Stimulated activated CD4-positive, alpha-beta T cell treated with anti-CD3 and anti-CD28 coated beads, Interleukin-2, amount 100 ng/mL, for 4 hours (primary cell): ENCODE measurements around the gene TTYH3.

Experiments used
- DNase-seq: peaks from one replicate; pipeline ENCODE4 v3.0.0-alpha.2; 2020; ENCODE audit warnings: low read depth

TTYH3 gene

GRCh38 chr7:2635148-2635668 is 3.4 kb downstream of the TTYH3 start:
- no peak for DNase-seq

GRCh38 chr7:2635810-2636701 is 4.3 kb downstream of the TTYH3 start:
- no peak for DNase-seq

DNA sequence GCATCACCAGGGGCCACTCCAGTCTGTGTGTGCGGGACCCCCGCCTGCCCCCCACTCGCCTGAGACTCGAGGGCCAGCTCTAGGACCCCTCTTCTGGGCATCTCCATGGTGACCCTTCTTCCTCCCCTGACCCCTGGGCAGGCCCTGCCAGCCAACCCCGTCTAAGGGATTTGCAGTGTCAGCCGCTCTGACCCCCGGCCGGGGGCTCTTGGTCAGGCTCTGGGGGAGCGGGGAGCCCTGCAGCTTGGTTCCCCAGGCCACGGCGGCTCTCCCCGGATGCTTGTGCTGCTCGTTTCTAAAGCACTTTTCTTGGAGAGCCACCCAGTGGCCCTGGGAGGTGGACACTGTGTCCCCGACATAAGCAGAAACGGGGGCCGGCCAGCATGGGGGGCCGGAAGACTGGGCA is 5.3 kb downstream of the TTYH3 start:
- no peak for DNase-seq

GRCh38 chr7:2637505-2638223 is 5.9 kb downstream of the TTYH3 start:
- no peak for DNase-seq

DNA sequence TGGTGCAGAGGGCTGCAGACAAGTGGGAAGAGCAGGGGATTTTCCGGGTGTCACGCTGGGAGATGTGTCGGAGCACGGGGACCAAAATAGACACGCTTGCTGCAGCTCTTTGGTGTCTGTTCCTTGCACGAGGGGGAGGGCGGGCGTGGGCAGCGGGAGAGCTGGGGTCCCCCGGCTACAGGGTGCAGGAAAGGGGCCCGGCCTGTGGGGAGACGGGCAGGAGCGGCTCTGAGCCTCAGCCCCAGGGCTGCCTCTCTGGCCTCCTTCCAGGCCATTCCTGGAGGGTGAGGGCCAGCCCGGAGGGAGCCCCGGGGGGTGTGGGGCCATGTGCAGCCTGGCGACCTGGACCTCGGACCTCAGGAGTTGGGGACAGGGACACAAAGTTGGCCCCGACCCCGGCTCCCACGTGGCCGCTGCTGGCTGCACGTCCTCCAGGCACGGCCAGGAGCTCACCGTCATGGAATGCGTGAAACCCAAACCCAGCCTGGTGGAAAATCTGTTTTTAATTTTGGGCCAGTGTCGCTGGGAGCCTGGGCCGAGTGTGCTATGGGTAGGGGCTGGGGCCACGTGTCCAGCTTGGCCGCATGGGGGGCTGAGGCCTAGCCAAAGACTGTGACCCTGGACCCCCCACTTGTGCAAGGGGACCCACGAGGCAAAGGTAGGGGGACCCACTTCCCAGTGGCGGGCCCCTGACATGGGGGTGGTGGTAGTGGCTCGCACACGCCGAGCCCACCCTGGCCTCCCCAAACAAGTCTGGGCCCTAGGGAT is 6.6 kb downstream of the TTYH3 start:
- no peak for DNase-seq

DNA sequence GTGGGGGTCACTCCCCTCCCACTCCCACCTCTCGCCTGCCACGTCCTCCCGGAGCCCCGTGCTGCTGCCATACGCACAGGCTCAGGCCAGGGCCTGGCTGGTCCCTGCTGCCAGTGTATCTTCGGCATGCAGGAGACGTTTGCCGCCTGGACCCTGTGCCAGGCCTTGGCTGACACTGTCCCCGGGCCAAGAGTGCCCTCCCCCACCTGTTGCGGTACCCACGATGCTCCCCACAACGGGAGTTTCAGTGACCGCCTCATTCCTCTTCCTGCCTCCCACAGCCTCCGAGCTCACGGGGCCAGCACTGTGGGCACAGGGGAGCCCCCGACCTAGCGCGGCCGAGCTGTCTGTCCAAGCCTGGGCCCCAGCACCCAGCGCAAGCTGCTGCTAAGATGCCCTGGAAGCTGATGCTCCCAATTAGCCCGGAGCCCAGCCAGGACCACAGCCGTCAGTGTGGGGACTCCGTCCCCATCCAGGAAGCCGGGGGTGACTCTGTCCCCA is 7.4 kb downstream of the TTYH3 start:
- DNase-seq, result no peak

GRCh38 chr7:2639695-2640481 is 8.1 kb downstream of the TTYH3 start:
- DNase-seq, result no peak

DNA sequence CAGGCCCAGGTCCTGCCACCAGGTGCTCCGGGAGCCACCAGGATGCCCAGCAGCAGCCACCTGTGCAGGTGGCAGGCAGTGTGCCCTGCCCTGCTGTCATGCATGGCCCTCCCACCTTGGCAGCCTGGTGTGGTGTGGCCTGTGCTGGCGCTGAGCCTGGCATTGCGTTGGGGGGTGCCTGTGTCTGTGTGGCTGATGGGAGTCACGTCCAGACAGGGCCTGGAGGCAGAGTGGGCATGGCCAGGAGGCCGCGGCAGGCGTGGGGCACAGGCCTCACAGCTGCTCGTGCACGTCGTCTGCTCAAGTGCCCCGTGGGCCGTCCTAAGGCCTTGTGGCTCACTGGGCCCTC is 8.7 kb downstream of the TTYH3 start:
- DNase-seq, result no peak

GRCh38 chr7:2640846-2641316 is 9.1 kb downstream of the TTYH3 start:
- DNase-seq, result no peak

- no peak for DNase-seq
Observed at GRCh38 chr7:2641406-2642393, 9.9 kb downstream of the TTYH3 start.

- DNase-seq, result no peak
Observed at GRCh38 chr7:2643386-2644219, 11.8 kb downstream of the TTYH3 start.

- no peak for DNase-seq
Observed at GRCh38 chr7:2644220-2644561, 12.4 kb downstream of the TTYH3 start.

DNA sequence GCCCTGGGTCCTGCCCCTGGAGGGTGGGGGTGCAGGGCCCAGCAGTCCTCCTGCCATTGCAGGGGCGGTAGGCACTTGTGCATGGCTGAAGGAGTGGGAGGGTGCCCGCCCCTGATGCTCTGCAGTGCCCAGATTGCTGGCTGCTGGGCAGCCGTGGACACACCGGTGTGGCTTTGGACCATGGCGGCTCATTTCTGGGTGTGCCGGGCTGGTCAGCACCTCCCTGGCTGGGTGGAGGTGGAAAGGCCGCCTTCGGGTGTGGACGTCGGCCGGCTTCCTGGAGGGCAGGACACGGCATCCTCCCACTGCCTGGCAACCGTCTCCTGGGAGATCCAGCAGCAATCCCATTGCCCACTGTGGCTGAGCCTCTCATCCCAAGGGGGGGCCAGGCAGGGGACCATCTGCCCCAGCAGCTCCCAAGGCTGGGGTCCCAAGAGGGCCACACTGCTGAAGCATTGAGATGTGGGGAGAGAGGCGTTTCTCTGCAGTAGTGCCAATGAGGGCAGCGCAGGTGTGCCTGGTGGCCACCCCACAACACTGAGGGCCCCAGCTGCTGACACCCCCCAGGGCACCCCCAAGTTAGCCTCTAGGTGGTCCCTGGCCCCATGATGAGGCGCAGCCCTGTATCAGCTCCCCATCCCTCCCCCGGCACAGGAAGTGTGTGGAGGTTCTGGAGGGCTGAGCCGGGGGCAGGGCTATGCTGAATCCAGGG is 12.9 kb downstream of the TTYH3 start:
- DNase-seq, result no peak

- no peak for DNase-seq
Observed at GRCh38 chr7:2645274-2645868, 13.6 kb downstream of the TTYH3 start.

DNA sequence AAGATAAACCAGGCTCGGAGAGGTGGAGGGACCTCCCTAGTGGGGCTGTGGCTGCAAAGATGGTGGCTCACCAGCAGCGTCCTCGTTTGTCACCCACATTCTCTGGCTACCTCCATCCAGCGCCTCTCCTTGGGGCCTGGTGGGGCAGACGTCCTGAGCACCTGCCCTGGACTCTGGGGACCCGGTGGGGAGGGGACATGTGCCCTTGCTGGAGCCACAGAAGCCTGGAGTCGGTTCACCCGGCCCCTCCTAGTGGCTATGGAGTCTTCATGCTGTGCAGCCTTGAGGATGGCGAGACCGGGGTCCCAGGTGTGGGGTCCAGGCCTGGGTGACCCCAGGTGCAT is 14.5 kb downstream of the TTYH3 start:
- DNase-seq, result no peak

- DNase-seq, result no peak
Observed at GRCh38 chr7:2646680-2647571, 15.1 kb downstream of the TTYH3 start.

GRCh38 chr7:2647594-2648172 is 15.9 kb downstream of the TTYH3 start:
- no peak for DNase-seq
